HG02798 (cell line): Measurements from ENCODE around the gene CHKB.
"Not testable (repeated sequence)": the region's sequence is repeated elsewhere in the genome, so short reads cannot be mapped to it uniquely, and the experiment has no call there.

Experiments
- ATAC-seq: cut with Tn5 transposase; IDR thresholded peaks from one replicate; pipeline ENCODE4 v1.9.1; 2021; ENCODE audit warnings: mild to moderate bottlenecking; ENCODE audit not compliant: unreplicated experiment, poor library complexity

CHKB gene

DNA sequence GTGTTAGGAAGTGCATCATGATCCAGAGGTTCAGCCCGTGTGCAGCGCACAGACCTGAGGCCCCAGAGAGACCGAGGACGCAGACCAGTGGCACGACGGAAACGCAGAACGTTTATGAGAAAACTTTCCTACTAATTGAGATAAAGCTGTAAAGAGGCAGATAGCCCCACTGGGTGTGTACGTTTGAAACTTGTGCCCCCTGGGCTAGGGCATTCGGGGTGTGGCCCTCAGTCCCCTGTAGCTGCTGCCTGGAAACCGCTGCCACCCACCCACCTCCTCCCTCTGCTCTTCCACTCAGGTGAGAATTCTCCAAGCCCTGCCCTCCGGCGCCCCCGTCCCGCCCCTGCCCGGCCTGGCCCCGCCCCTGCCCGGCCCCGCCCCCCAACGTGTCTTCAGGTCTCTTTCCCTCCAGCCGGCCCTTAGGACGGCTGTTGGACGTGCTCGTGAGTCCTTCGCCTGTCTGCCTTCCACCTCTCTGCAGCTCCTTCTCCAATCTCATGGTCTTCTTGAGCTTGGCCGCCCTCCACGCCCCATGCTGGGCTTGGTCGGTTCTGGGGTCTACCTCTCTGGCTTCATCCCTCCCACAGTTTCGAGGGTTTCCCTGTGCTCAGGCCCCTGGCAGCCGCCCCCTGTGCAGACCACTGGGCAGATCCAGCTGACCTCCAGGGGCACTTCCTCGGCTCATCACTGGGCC, 30.0 kb upstream of the CHKB start:
- ATAC-seq, result no peak

DNA sequence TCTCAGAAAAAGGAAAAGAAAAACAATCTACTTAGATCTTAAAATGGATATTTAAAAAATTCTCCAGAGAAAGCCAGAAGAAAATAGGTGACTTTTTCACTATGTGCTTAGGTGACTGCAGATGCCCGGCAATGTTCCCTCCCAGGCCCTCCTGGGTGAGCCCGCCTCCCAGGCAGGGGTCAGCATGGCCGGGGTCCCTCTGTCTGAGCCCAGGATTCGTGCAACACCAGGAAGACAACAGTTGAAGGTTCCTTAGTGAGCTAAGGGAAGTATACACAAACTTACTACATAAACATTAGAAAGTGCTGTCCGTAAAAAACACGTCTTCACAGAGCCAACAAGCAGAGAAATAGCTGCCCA, 29.5 kb upstream of the CHKB start:
- no peak for ATAC-seq

DNA sequence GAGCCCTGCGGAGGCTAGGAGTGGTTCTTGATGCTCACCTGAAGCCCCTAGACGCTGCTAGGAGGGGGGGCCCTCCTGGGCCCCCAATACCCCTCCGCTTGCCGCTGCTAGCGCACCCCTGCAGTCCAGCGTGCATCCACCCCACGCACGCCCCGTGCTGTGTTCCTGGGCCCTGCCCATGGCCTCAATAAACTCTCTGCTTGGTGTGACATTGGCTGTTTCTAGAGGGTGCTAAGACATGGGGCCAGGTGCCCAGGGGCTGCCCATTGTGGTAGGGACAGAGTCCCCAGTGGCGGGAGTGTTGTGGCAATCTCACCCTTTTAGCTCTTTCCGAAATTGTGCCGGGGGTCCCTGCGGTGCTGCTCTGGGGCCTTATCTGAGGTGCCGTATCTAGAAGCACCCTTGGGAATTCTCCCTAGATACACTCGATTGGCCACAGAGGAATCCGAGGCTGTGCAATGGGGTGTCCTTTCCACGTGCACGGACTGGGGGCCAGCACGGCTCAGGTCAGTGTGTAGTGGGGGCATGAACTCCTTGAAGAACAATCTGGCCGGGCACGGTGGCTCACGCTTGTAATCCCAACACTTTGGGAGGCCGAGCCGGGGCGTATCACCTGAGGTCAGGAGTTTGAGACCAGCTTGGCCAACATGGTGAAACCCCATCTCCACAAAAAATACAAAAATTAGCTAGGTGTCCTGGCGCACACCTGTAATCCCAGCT, 28.9 kb upstream of the CHKB start:
- no peak for ATAC-seq

DNA sequence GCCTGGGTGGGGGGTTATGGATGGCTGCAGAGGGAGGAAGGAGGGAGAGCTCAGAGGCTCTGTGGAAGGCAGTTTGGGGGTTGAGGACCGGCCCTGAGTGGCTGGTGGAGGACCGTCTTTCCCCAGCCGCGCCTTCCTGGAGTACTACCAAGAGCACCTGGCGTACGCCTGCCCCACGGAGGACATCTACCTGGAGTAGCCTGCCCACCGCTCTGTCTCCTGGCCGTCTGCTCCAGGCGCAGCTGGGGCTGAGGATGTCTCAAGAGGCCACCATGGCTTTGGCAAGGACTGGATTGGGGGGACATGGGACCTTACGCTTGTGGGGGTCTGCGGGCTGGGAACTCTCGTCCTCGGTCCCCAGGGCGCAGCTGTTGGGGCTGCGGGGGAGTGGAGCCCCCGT, 27.9 kb upstream of the CHKB start:
- ATAC-seq, result no peak

DNA sequence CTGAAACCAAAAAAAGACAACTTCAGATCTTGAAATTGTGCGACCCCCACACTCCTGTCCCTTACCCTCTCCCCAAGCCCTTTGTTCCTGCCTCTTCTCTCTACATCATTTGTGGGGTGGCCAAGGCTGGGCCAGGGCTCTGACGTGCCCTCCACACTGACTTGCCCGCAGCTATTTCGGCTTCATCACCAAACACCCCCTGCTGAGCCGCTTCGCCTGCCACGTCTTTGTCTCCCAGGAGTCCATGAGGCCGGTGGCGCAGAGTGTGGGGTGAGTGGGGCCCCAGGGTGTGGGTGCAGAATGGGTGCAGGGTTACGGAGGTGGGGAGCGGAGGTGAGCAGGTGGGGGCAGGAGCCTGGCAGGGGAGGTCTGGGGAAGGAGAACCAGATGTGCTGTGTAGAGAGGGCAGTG, 27.4 kb upstream of the CHKB start:
- ATAC-seq, result no peak

DNA sequence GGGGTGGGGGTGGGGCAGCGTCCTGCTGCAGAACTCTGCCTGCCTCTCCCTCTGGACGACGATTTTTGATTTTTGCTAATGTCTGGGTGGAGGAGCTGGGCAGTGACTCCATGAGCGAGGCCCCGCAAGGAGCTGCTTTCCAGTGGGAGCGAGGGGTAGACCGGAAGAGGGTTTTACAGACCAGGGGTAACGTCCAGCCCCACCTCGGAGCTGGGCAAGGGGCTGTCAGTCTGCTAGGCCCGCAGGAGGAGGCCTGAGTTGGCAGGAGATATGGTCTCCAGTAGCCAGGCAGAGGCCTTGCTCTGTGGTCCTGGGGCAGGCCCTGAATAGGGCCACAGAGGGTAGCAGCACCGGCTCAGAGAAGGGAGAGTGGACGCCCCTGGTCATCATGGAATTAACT, 26.9 kb upstream of the CHKB start:
- no peak for ATAC-seq

DNA sequence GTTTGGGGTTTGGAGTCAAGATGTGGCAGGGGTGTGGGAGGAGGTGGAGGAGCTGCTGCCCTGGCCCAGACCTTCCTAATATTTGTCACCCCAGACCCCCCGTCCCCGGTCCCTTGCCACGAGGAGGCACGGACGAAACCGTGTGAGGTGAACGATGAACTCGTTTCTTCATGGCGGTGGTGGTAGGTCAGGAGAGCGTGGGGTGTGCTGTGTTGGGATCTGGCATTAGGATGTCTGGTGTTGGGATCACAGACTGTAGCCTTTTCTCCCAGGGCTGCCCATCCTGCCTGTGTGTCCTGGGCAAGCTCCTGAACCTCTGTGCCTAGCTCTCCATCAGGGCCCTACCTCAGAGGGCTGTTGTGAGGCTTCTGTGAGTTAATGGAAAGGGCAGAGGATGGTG, 26.3 kb upstream of the CHKB start:
- no peak for ATAC-seq

DNA sequence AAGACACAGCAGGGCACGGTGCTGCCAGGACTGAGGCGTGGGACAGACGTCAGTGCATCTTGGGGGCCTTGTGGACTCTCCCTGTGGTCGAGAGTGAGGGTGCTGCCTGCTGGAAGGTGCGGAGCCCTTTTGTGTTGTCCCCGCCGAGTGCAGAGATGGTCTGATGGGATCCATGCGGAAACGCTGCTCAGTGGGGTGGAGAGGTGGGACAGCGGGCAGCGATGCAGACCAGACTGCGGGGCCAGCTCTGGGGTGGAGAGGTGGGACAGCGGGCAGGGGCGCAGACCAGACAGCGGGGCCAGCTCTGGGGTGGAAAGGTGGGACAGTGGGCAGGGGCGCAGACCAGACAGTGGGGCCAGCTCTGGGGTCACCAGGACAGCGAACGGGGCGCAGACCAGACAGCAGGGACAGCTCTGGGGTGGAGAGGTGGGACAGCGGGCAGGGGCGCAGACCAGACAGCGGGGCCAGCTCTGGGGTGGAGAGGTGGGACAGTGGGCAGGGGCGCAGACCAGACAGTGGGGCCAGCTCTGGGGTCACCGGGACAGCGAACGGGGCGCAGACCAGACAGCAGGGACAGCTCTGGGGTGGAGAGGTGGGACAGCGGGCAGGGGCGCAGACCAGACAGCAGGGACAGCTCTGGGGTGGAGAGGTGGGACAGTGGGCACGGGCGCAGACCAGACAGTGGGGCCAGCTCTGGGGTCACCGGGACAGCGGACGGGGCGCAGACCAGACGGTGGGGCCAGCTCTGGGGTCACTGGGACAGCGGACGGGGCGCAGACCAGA, 25.6 kb upstream of the CHKB start:
- not testable (repeated sequence) for ATAC-seq

DNA sequence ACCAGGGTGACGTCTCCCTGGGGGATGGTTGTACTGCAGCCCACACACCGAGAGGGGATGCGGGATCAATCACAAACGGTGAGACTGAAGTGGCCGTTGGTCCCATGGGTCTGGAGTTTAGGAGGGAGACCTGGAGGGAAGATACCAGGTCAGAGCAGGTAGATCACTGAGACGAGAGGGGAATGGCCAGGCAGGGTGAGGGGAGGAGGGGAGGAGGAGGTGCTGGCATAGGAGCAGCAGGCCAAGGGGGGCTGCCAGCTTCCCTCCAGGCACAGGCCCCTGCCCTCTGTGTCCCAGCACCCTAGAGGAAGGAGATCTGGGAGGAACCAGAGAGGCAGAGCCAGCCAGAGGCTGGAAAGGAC, 25.0 kb upstream of the CHKB start:
- ATAC-seq, result no peak

DNA sequence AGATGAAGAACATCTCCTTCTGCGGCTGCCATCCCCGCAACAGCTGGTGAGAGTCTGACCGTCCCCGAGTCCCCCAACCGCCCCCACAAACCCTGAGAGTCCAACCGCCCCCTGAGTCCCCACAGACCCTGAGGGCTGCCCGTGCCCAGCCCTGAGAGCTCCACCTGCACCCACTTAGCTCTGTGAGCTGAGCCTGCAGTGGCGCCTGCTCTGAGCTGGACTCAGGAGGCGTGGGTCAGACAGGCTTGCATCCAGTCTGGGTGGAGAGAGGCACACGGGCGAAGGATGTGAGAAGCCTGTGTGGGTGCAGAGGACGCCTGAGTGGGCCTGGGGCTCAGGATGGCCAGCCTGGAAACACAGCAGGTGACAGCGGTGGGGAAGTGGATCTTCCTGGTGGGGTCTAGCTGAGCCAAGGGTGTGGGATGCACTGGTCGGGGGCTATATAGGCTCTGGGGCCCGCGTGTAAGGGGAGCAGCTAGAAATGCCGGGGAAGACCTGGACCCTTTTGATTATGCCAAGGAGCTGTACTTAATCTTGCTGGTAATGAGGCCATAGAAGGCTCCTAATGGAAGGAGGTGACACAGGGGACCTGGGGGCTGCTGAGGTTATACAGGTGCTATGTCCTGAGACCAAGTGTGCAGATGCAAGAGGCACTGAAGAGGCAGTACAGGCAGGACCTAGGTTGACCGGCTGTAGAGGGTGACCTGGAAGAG, 24.5 kb upstream of the CHKB start:
- ATAC-seq, result no peak

DNA sequence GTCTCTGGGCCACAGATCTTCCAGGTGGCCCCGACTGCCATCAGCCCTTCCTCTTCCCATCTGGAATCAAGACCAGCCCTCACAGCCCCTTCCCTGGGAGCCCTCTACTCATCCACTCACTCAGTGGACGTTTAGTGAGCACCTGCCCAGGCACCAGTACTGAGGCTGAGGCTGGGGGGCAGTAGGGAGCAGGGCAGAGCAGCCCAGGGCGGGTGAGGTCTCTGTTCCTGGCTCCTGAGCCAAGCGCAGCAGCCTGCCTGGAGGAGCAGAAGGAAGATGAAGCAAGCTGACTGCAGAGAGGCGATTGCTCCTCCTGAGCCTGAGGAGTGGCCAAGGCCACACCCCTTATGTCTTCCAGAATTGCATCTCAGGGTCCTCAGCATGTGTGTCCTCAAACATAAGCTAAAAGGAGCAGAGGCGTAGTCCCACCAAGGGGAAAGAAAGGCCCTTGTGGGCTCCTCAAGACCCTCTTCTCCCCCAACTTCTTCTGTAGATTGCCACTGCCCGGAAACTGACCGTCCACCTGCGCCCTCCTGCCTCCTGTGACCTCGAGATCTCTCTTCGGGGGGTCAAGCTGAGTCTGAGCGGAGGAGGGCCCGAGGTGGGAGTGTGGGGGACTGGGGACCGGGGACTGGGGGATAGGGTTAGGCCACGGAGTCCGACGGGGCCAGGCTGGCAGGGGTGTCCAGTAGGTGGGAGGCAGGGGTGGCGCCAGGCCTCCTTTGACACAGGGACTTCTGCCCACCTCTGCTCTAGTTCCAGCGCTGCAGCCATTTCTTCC, 23.7 kb upstream of the CHKB start:
- no peak for ATAC-seq

DNA sequence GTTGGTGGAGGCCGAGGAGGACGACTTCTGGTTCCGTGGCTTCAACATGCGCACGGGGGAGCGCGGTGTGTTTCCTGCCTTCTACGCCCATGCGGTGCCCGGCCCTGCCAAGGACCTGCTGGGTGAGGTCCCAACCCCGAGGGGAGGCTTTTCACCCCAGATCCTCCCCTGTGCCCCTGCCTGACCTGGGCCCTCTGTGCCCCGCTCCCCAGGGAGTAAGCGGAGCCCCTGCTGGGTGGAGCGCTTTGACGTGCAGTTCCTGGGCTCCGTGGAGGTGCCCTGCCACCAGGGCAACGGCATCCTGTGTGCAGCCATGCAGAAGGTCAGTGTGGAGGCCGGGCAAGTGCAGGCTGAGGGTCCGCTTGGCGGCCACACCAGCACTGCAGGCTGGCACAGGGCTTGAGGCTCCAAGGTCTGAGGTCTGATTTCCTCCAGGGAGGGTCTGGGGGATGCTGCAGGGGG, 23.0 kb upstream of the CHKB start:
- ATAC-seq, result no peak

DNA sequence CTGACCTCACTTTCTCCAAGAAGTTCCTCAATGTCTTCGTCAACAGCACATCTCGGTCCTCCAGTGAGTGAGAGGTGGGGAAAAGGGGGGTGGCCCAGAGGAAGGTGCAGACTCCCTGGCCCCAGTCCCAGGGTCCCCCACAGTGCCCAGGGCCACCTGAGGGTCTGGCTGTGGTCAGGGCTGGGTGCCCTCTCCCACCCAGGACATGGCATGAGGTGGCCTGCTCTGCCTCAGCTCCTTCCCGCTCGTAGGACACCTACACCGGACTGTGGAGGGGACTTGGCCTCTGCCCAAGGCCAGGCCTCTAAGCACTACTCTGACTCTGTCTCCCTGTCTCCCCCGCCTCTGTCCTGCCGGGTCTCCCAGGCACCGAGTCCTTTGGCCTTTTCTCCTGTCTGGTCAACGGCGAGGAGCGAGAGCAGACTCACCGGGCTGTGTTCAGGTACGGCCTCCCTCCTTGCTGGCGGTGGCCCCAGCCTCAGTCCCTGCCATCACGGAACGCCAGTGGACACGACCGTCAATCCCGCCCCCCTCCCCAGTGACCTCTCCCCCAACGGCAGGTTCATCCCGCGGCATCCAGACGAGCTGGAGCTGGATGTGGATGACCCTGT, 22.5 kb upstream of the CHKB start:
- no peak for ATAC-seq

DNA sequence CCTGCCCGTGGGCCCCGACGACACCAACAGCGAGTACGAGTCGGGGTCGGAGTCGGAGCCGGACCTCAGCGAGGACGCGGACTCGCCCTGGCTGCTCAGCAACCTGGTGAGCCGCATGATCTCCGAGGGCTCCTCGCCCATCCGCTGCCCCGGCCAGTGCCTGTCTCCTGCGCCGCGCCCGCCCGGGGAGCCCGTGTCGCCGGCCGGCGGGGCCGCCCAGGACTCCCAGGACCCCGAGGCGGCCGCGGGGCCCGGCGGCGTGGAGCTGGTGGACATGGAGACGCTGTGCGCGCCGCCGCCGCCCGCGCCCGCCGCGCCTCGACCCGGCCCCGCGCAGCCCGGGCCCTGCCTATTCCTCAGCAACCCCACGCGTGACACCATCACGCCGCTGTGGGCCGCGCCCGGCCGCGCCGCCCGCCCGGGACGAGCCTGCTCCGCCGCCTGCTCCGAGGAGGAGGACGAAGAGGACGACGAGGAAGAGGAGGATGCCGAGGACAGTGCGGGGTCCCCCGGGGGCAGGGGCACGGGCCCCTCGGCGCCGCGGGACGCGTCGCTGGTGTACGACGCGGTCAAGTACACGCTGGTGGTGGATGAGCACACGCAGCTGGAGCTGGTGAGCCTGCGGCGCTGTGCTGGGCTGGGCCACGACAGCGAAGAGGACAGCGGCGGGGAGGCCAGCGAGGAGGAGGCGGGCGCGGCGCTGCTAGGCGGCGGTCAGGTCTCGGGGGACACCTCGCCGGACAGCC, 21.8 kb upstream of the CHKB start:
- no peak for ATAC-seq

DNA sequence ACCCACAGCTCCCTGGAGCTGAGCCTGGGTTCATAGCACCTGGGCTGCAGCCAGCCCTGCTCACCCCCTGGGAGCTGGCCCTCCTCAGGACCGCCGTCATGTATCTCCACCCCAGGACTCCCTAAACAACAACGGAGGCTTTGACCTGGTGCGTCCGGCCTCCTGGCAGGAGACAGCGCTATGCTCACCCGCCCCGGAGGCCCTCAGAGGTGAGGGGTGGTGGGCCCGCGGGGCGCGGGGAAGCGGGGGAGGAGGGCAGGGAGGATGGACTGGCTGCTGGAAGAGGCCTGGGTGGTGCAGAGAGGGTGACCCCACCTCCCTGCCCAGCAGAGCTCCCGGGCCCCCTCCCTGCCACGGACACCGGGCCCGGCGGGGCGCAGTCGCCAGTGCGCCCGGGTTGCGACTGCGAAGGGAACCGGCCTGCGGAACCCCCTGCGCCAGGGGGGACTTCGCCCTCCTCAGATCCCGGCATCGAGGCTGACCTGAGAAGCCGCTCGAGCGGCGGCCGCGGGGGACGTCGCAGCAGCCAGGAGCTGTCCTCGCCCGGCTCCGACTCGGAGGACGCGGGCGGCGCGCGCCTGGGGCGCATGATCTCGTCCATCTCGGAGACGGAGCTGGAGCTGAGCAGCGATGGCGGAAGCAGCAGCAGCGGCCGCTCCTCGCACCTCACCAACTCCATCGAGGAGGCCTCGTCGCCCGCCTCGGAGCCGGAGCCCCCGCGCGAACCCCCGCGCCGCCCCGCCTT, 21.0 kb upstream of the CHKB start:
- ATAC-seq, result no peak

DNA sequence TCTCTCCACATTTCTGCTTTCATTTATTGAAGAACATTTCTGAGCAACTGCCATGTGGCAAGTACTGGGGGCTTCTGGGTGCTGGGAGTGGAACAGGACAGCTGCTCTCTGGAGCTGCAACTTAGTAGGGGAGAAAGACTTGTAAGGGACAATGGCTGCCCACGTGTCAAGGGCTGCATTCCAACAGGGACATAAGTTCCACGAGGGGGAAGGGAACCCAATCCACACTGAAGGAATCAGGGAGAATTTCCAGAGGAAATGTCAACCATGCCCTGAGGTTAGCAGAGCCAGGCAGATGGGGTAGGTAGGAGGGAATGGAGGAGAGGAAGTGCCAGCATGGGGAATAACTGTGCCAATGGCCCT, 19.7 kb upstream of the CHKB start:
- ATAC-seq, result no peak

DNA sequence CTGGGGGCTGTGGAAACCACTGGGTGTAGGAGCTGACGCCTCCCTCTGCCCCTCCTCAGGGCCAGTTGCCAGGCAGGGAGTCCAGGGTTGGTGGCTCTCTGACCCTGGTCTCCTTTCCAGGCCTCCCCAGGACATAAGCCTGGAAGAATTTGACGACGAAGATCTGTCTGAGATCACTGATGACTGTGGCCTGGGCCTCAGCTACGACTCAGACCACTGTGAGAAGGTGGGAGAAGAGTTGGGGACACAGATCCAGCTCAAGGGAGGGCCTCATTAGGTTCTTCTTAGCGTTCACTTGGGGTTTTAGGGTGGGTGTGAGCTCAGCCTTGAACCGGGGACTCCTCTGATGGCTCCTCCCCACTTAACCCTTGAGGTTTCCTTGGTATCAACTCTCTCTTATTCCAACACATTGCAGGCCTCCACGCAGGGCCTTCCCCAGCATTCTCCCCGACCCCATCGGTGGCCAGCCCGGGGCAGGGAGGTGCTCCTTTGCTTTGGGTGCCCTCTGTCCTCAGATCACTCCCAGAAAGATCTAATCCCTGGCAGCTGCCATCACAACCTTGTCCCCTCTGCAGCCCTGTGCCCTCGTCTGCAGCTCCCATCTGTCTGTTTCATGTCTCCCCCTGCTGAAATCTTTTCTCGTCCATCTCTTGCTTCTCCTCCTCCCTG, 19.2 kb upstream of the CHKB start:
- no peak for ATAC-seq
